Peyer's patch (tissue), 4 donors: ENCODE measurements around the gene LRRTM3.

Experiments used
- POLR2A ChIP-seq, 2 donors: fragments of 450-650 bp; IDR thresholded peaks; one replicate each; pipeline ENCODE4 v1.5.1; 2017; ENCODE audit warnings: antibody characterized with exemption in 2 of 2, mild to moderate bottlenecking in 2 of 2, moderate library complexity in 2 of 2
- TF ChIP-seq, protein P1 (sequence below), 6 experiments: fragments of 450-650 bp in 4 of 6; fragments of 200-600 bp in 2 of 6; sonication (generic) in 1 of 6; IDR thresholded peaks; one replicate each; pipeline ENCODE4 v1.5.1; 2017 to 2019; ENCODE audit warnings: antibody characterized with exemption in 6 of 6, mild to moderate bottlenecking in 3 of 6, moderate library complexity in 1 of 6

GRCh38 chr10:67140641-67141040, 214.8 kb downstream of the LRRTM3 start:
- no peak for TF ChIP-seq POLR2A (IDR thresholded peaks at IDR 0.05)
- TF ChIP-seq, protein P1, sequence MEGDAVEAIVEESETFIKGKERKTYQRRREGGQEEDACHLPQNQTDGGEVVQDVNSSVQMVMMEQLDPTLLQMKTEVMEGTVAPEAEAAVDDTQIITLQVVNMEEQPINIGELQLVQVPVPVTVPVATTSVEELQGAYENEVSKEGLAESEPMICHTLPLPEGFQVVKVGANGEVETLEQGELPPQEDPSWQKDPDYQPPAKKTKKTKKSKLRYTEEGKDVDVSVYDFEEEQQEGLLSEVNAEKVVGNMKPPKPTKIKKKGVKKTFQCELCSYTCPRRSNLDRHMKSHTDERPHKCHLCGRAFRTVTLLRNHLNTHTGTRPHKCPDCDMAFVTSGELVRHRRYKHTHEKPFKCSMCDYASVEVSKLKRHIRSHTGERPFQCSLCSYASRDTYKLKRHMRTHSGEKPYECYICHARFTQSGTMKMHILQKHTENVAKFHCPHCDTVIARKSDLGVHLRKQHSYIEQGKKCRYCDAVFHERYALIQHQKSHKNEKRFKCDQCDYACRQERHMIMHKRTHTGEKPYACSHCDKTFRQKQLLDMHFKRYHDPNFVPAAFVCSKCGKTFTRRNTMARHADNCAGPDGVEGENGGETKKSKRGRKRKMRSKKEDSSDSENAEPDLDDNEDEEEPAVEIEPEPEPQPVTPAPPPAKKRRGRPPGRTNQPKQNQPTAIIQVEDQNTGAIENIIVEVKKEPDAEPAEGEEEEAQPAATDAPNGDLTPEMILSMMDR (IDR thresholded peaks at IDR 0.05), result no peak
